HG02610 (cell line): Measurements from ENCODE around the gene RNU6-9.
A peak's percentile ranks its signal among the peaks of the same experiment; 100 is the strongest.
"Not testable (repeated sequence)": the region's sequence is repeated elsewhere in the genome, so short reads cannot be mapped to it uniquely, and the experiment has no call there.

Experiments used
- ATAC-seq: cut with Tn5 transposase; IDR thresholded peaks from one replicate; pipeline ENCODE4 v1.9.1; 2021; ENCODE audit warnings: mild to moderate bottlenecking, moderate library complexity; ENCODE audit not compliant: unreplicated experiment

Gene RNU6-9

DNA sequence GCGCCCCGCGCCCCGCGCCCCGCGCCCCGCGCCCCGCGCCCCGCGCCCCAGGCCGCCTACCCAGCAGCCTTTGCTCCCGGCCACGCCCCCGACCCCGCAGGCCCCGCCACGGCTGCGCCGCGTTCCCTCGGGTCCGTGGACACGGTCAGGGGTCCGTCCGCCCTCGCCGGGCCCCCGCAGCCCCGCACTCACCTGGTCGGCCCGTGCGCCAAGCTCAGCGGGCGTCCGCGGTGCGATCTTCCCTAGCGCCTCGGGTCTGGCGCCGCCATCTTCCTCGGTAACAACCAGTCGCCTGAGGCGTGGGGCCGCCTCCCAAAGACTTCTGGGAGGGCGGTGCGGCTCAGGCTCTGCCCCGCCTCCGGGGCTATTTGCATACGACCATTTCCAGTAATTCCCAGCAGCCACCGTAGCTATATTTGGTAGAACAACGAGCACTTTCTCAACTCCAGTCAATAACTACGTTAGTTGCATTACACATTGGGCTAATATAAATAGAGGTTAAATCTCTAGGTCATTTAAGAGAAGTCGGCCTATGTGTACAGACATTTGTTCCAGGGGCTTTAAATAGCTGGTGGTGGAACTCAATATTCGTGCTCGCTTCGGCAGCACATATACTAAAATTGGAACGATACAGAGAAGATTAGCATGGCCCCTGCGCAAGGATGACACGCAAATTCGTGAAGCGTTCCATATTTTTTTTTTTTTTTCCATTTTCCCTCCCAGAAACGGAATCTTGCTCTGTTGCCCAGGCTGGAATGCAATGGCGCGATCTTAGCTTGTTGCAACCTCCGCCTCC is at the start of gene RNU6-9, which contains the start of gene MED16:
Gene RNU6-9 (plus strand): TSS at position 591 of the 796 bp plus-strand sequence.
Gene MED16 (minus strand): TSS at position 294 of the 796 bp plus-strand sequence. CDS start 2,056 bp downstream, outside the sequence.
- ATAC-seq: peak; percentile 64

GRCh38 chr19:843836-844545 is 49.3 kb upstream of the RNU6-9 start:
- no peak for ATAC-seq

DNA sequence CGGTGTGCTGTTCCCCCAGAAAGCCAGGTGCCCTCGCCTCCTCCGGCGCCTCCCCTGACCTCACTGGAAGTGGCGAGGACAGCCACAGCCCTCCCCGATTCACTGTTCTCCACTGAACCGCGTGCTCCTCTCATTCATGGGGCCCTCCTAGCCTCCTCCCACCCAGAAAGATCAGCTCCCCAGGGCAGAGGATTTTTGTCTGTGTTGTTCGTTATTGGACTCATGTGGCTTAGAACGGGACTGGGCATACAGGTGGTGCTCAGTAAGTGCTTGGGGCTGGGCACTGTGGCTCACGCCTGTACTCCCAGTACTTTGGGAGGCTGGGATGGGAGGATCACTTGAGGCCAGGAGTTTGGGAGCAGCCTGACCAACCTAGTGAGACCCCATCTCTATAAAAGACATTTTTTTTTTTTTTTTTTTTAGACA is 48.7 kb upstream of the RNU6-9 start:
- no peak for ATAC-seq

DNA sequence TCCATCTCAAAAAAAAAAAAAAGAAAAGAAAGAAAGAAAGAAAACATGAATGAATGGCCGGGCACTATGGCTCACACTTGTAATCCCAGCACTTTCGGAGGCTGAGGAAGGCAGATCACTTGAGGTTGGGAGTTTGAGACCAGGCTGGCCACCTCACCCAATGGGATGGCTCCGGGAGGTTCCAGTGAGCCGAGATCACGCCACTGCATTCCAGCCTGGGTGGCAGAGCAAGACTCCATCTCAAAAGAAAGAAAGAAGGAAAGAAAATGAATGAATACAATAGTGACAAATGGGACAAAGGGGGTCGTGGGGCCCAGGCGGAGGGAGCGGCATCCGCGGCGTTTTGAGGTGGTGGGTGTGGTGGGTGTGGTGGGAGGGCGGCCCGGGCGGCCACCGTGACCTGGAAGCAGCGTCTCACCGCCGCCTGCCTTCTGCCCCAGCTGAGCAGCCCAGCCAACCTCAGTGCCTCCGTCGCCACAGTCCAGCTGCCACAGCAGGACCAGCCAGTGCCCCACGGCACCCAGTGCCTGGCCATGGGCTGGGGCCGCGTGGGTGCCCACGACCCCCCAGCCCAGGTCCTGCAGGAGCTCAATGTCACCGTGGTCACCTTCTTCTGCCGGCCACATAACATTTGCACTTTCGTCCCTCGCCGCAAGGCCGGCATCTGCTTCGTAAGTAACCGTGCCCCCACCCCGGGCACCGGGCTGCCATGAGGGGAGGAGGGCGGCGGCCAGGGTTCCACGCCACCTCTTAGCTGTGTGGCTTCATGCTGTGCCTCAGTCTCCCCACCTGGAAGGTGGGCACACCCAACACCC is 47.4 kb upstream of the RNU6-9 start:
- no peak for ATAC-seq

DNA sequence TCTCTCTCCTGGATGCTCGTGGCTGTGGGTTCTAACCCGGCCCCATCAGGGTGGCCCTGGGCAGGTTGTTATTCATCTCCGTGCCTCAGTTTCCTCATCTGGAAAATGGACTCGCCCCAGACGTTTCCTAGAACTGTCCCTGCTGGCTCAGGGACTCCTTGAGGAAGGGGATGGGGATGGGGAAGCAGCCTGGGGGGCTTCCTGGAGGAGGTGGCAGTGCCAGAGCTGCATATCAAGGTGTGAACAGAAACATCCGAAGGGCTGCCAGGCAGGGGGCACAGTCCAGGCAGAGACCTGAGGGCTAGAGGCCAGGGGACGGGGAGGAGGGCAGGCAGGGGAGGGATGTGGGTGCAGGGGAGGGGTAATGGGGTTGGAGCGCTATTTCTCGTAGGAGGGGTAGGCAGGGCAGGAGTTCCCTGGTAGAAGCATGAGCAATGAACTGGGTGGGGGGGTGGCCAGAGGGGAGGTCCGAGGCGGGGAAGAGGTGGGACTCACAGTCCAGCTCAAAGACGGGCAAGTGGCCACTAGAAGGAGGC is 44.8 kb upstream of the RNU6-9 start:
- ATAC-seq: no peak

DNA sequence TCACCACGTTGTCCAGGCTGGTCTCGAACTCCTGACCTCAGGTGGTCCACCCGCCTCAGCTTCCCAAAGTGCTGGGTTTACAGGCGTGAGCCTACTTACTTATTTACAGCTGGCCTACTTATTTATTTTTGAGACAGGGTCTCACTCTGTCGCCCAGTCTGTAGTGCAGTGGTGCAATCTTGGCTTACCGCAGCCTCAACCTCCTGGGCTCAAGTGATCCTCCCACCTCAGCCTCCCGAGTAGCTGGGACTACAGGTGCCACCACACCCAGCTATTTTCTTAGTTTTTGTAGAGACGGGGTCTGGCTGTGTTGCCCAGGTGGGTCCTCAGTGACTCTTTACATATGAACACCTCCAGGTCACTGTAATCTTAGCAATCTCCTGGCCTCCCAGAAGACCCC is 44.1 kb upstream of the RNU6-9 start:
- not testable (repeated sequence) for ATAC-seq

DNA sequence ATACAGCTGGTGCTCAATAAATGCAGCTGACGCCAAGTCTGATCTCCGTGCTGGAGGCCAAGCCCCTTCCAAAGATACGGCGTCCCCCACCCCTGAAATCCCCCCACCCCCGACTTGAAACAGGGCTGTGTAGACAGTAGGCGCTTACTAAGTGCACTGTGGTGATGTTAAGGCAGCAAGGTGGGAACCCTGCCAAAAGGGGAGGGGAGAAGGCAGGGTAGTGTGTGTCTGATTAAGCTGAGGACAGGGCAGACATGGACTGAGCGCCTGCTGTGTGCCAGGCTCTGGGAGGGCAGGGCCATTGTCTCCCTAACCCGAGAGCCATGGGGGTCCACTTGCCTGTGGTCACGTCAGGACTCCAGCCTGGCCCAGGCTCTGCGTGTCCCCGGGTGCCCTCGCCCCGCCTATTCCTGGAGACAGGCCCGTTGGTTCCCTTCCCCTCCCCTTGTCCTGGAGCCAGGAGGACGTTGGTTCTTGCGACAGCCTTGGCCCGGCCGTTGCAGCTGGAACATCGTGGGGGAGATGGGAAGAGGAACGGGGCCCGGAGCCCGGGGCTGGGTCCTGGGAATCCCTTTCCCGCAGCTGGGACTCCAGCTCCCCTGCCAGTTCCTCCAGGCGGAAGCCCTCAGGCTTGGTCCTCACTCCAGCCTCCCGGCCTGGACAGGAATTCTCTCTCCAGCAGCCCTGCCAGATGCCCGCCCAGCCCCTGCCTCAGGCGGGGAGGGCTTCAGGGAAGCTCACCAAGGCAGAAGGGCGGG is 42.9 kb upstream of the RNU6-9 start:
- no peak for ATAC-seq

DNA sequence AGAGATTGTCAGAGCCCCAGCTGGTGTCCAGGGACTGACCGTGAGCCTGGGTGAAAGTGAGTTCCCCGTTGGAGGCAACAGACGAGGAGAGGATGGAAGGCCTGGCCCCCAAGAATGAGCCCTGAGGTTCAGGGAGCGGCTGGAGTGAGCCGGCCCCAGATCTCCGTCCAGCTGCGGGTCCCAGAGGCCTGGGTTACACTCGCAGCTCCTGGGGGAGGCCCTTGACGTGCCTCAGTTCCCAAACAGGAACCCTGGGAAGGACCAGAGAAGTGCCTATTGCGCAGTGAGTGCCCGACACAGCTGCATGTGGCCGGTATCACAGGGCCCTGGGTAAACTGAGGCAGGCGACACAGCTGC is 42.3 kb upstream of the RNU6-9 start:
- ATAC-seq: no peak

DNA sequence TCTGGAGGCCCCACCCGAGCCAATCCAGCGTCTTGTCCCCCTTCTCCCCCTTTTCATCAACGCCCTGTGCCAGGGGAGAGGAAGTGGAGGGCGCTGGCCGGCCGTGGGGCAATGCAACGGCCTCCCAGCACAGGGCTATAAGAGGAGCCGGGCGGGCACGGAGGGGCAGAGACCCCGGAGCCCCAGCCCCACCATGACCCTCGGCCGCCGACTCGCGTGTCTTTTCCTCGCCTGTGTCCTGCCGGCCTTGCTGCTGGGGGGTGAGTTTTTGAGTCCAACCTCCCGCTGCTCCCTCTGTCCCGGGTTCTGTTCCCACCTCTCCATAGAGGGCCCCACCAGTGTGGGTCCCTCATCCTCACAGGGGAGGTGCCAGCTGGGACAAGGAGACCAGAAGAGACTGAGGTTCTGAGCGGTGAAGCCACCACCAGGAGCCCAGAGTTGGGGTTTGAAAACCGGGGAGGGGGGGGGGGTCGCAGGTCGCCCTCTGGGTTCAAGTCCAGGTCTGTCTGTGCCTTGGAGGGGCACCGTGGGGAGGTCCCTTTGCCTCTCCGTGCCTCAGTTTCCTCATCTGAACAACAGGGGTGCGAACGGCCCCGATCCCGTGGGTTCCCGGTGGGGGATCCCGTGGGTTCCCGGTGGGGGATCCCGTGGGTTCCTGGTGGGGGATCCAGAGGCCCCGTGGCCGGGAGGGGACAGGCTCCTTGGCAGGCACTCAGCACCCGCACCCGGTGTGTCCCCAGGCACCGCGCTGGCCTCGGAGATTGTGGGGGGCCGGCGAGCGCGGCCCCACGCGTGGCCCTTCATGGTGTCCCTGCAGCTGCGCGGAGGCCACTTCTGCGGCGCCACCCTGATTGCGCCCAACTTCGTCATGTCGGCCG is 40.9 kb upstream of the RNU6-9 start, which contains the start of gene ELANE:
Gene ELANE (plus strand): TSS at position 168 of the 878 bp plus-strand sequence. CDS start 26 bp downstream, at position 194.
- no peak for ATAC-seq

- no peak for ATAC-seq
These were observed 40.2 kb upstream of the RNU6-9 start for GRCh38 chr19:853014-853585.

DNA sequence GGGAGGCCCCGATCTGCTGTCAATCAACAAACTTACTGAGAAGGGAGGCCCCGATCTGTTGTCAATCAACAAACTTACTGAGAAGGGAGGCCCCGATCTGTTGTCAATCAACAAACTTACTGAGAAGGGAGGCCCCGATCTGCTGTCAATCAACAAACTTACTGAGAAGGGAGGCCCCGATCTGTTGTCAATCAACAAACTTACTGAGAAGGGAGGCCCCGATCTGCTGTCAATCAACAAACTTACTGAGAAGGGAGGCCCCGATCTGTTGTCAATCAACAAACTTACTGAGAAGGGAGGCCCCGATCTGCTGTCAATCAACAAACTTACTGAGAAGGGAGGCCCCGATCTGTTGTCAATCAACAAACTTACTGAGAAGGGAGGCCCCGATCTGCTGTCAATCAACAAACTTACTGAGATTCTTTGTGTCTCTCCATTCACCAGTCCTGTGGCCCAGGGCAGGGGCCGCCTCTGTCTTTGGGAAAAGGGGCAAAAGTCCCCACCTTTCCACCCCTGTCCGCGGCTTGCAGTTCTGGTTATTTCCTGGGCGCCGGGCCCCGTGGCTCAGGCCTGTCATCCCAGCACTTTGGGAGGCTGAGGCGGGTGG is 39.6 kb upstream of the RNU6-9 start:
- not testable (repeated sequence) for ATAC-seq

GRCh38 chr19:854549-854948 is 38.7 kb upstream of the RNU6-9 start:
- no peak for ATAC-seq

DNA sequence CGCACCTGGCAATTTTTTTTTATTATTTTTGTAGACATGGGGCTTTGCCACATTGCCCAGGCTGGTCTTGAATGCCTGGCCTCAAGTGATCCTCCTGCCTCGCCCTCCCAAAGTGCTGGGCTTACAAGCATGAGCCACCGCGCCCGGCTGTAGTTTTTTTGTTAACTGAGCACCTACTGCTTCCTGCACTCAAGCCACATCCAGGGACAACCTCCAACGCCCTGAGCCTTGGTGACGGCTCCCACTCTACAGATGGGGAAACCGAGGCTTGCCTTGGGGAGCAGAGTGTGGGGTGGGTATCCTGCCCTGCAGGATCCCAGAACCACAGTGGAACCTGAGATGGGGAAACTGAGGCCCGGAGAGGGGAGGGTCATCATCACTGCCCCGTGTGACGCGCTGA is 38.1 kb upstream of the RNU6-9 start:
- ATAC-seq: no peak

DNA sequence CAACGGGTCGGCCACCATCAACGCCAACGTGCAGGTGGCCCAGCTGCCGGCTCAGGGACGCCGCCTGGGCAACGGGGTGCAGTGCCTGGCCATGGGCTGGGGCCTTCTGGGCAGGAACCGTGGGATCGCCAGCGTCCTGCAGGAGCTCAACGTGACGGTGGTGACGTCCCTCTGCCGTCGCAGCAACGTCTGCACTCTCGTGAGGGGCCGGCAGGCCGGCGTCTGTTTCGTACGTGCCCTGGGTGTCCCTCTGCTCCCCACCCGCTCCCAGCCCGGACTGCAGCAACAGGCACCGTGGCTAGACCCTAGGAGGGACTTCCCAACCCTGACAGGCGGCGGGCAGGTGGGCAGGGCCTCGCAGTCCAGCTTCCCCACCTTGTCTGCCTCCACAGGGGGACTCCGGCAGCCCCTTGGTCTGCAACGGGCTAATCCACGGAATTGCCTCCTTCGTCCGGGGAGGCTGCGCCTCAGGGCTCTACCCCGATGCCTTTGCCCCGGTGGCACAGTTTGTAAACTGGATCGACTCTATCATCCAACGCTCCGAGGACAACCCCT is 37.6 kb upstream of the RNU6-9 start:
- no peak for ATAC-seq

GRCh38 chr19:858284-858683 is 35.0 kb upstream of the RNU6-9 start:
- no peak for ATAC-seq

- ATAC-seq: no peak
These were observed 34.1 kb upstream of the RNU6-9 start, which contains the start of gene CFD for GRCh38 chr19:858868-859843. TSS of gene CFD (plus strand) at chr19:859664. CDS start at chr19:859690, 26 bp downstream.
